Stimulated activated CD8-positive, alpha-beta memory T cell treated with anti-CD3 and anti-CD28 coated beads, Interleukin-15, amount 100 ng/mL, for 1 hour (primary cell): ENCODE results near the gene PPP6R2.
A peak's percentile ranks its signal among the peaks of the same experiment; 100 is the strongest.

ENCODE experiments used
- DNase-seq: peaks from one replicate; pipeline ENCODE4 v3.0.0-alpha.2; 2020; ENCODE audit warnings: low read depth

PPP6R2 gene

GRCh38 chr22:50471197-50471847, 128.2 kb downstream of the PPP6R2 start:
- no peak for DNase-seq

- no peak for DNase-seq
These were observed 128.8 kb downstream of the PPP6R2 start for GRCh38 chr22:50471962-50472361.

GRCh38 chr22:50473088-50473487, 130.0 kb downstream of the PPP6R2 start:
- no peak for DNase-seq

GRCh38 chr22:50473855-50474671, 130.9 kb downstream of the PPP6R2 start:
- DNase-seq = no peak

GRCh38 chr22:50474710-50475651, 131.9 kb downstream of the PPP6R2 start, which contains the start of gene SBF1:
SBF1 (minus strand) TSS chr22:50475035; CDS start chr22:50474840, 195 bp downstream.
- peak; percentile 77 for DNase-seq

- no peak for DNase-seq
These were observed 132.5 kb downstream of the PPP6R2 start for GRCh38 chr22:50475652-50476002.

GRCh38 chr22:50476868-50477267, 133.7 kb downstream of the PPP6R2 start:
- no peak for DNase-seq

- DNase-seq = no peak
These were observed 134.8 kb downstream of the PPP6R2 start for GRCh38 chr22:50477923-50478322.

GRCh38 chr22:50479721-50480120, 136.6 kb downstream of the PPP6R2 start:
- no peak for DNase-seq

GRCh38 chr22:50481045-50481439, 137.9 kb downstream of the PPP6R2 start:
- DNase-seq = no peak

- peak; percentile 40 for DNase-seq
These were observed 138.4 kb downstream of the PPP6R2 start, which contains the start of gene ADM2 for GRCh38 chr22:50481440-50482106. ADM2 (plus strand) TSS chr22:50481543; CDS start chr22:50481848, 305 bp downstream.

- no peak for DNase-seq
These were observed 139.3 kb downstream of the PPP6R2 start for GRCh38 chr22:50482107-50483074.

- DNase-seq = no peak
These were observed 140.0 kb downstream of the PPP6R2 start for GRCh38 chr22:50483106-50483505.

GRCh38 chr22:50483556-50483955, 140.4 kb downstream of the PPP6R2 start:
- DNase-seq = no peak

GRCh38 chr22:50483977-50484853, 141.1 kb downstream of the PPP6R2 start:
- DNase-seq = no peak

GRCh38 chr22:50485221-50486131, 142.3 kb downstream of the PPP6R2 start:
- DNase-seq = no peak

GRCh38 chr22:50486561-50487289, 143.6 kb downstream of the PPP6R2 start, which contains the start of gene MIOX:
MIOX (plus strand) TSS chr22:50486859; CDS start chr22:50486898, 39 bp downstream.
- no peak for DNase-seq
